Activated CD8-positive, alpha-beta memory T cell treated with anti-CD3 and anti-CD28 coated beads for 36 hours (primary cell): ENCODE measurements around the gene LTF. TPM values are rescaled to one million over a fixed set of nuclear protein-coding genes. Genes with fewer than 3 reads are reported as not detected.
"Not testable (repeated sequence)": the region's sequence is repeated elsewhere in the genome, so short reads cannot be mapped to it uniquely, and the experiment has no call there.

Experiments used
- CTCF ChIA-PET: fragments of 350-600 bp; sonication (Branson Sonifier 250); formaldehyde crosslinking; loops from one replicate; lab custom pipeline; 2021; ENCODE audit warnings: antibody characterized with exemption; lab: Charles Lee
- POLR2A ChIA-PET: fragments of 350-600 bp; sonication (Branson Sonifier 250); formaldehyde crosslinking; loops from one replicate; lab custom pipeline; 2021; ENCODE audit warnings: antibody characterized with exemption; lab: Charles Lee
- total RNA-seq, 2 experiments: library from RNA; stranded (reverse); gene quantifications; one replicate each; pipeline ENCODE4 v1.2.3, GENCODE V29; 2021

LTF gene
- total RNA-seq, 2 experiments from 2014 or later: not detected

- CTCF ChIA-PET: interaction anchor here (1.0 kb wide), 1 partner anchor 43 kb away, joined by 3 read pairs; no protein-coding TSS in a partner anchor
- POLR2A ChIA-PET: not testable (repeated sequence)
These were observed 37.3 kb downstream of the LTF start for GRCh38 chr3:46427404-46427803.

DNA sequence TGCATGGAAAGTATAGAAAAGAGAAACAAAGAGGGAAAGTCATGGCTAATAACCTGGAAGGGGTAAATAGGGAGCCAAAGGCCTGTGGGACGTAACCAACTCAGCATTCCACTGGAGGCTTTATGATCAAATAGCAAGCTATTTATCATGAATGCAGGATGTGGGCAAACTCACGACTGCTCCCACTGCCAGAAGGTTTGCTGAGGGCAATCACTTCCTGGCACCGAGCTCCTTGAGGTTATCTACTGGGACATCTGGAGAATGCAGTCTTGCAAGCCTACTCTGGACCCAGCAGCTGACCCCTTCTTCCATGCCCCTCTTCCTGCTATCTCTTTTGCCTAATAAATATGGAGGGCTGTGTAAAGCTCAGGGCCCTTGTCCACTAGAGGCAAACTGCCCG lies 38.2 kb downstream of the LTF start:
- POLR2A ChIA-PET, CTCF ChIA-PET: not testable (repeated sequence)

DNA sequence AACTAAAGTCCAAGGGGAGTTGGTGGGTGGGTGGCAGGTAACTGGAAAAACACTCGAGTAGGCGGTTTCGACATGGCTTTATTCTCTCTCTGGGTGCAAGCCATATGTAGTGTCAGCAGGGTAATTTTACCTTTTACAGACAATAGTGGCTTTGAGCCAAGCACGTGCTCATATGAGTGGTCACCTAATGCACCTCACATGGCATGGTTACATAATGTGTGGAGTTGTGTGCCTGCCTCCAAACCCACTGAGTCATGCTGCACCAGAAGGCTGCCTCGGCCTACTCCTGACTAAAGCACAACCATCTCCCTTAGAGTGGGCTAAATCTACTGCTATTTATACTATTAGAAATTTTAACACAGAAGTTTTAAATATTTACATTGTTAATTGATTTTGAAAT lies 41.1 kb downstream of the LTF start:
- POLR2A ChIA-PET: no interaction called here
- CTCF ChIA-PET: no interaction called here

DNA sequence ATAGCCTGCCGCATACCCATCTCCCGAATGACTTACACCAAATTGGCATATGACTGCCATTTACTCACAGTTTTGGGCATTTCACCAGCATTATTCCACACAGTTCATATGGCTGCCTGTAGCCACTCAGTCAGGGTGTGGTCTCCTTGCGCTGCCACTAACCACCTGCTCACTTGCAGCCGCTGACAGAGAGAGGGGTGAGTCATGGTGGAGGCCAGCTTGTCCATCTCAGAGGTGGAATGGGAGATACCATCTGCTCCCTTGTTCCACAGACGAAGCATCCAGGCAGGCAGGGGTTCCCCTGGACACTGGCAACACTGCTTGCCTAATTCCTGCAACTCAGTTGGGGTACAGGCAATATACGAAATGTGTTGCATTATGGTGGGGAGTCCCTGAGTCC lies 42.1 kb downstream of the LTF start:
- ChIA-PET POLR2A (no interaction called here), CTCF (no interaction called here)

- ChIA-PET POLR2A (no interaction called here), CTCF (no interaction called here)
These were observed 43.8 kb downstream of the LTF start for GRCh38 chr3:46420931-46421330.

- CTCF ChIA-PET: no interaction called here
- POLR2A ChIA-PET: no interaction called here
These were observed 44.9 kb downstream of the LTF start for GRCh38 chr3:46419816-46420215.

GRCh38 chr3:46417841-46418611 lies 46.7 kb downstream of the LTF start:
- CTCF ChIA-PET: interaction anchor here (1.5 kb wide), 1 partner anchor 328 kb away, joined by 4 read pairs; no protein-coding TSS in a partner anchor
- POLR2A ChIA-PET: no interaction called here

- ChIA-PET CTCF (interaction anchor here (1.5 kb wide), 1 partner anchor 327 kb away, joined by 4 read pairs; no protein-coding TSS in a partner anchor), POLR2A (no interaction called here)
These were observed 47.7 kb downstream of the LTF start for GRCh38 chr3:46416811-46417510.

DNA sequence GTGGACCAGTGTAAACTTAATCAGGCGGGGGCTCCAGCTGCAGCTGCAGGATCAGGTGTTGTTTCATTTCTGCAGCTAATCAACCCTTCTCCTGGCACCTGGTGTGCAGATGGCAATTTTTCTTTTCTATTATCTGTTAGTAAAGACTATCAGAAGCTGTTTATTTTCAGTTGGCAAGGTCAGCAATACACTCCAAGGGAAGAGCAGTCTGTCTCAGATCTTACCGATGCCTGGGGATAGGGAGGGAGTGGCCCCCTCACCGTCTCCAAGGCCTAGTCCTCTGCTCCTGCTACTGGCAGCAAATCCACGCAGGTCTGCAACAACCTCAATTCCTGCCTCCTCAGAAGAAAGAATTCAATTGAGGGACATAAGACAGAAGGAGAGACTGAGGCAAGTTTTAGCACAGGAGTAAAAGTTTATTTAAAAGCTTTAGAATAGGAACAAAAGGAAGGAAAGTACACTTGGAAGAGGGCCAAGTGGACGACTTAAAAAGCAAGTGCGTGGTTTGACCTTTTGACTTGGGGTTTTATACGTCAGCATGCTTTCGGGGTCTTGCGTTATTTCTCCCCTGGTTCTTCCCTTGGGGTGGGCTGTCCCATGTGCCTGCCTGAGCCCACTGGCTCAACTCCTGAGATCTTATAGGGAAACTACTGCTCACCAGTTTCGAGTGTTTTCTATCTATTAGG lies 48.4 kb downstream of the LTF start:
- CTCF ChIA-PET: interaction anchor here (1.5 kb wide), 1 partner anchor 326 kb away, joined by 4 read pairs; no protein-coding TSS in a partner anchor
- POLR2A ChIA-PET: no interaction called here

- POLR2A ChIA-PET: interaction anchor here (0.6 kb wide), 1 partner anchor 174 kb away, joined by 3 read pairs; no protein-coding TSS in a partner anchor
These were observed 50.0 kb downstream of the LTF start for GRCh38 chr3:46414739-46415138.

DNA sequence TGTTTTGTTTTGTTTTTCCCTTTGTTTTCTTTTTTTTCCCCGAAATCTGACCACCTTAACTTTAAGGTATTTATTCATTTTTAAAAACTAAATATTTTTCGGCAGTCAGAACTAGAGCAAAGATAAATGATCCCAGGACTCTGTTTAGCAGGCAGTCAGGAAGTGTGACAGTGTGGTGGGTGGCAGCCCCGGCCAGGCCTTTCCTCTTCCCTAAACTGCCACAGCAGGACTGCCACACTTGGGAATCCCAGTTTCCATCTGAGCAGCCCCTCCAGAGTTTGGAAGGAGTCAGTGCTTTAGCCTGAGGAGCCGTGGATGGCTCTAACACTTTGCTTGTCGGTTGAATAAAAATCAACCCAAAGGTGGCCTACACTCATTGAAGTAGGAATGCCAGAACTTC lies 50.8 kb downstream of the LTF start:
- POLR2A ChIA-PET: no interaction called here
- CTCF ChIA-PET: no interaction called here

More at GRCh38 chr3:46414739-46415138, 50.0 kb downstream of the LTF start:
- CTCF ChIA-PET: no interaction called here

DNA sequence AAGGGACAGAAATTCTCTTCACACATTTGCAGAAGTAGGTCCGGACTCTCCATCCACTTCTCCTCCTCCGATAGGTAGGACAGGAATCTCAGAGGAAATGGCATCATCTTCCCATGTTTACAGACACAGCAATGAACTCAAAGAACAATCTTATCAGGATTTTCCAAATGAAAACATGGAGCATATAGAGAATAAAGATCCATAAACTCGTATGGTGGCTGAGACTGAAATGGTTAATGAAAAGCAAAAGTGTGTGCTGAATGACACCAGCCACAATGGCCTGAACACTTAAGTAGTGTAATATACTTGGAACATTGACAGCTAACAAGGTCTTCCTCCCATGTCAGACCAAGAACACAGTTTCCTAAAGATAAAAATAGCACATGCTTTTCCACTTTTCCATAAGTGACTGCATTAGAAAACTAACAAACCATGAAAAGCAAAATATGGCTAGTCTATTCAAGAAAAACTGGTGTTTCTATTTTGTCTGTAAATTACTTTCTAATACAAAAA lies 51.9 kb downstream of the LTF start:
- ChIA-PET CTCF (no interaction called here), POLR2A (no interaction called here)

GRCh38 chr3:46411271-46411670 lies 53.4 kb downstream of the LTF start:
- ChIA-PET POLR2A (no interaction called here), CTCF (no interaction called here)

DNA sequence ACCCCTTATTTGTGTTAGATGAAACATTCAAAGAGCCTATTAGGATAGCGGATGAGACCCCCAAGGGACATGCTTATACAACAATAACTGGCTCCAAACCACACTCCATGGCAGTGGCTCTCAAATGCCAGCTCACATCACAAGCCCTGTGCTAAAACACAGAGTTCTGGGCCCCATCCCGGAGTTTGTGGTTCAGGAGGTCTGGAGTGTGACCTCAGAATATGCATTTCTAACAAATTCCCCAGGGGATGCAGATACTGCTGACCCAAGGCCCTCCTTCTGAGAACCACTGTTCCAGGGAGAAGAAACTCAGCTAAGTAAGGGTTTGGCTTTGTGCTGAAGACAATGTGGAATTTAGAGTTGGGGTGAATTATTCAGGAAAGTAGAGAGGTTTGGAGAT lies 54.0 kb downstream of the LTF start:
- ChIA-PET POLR2A (no interaction called here), CTCF (no interaction called here)

DNA sequence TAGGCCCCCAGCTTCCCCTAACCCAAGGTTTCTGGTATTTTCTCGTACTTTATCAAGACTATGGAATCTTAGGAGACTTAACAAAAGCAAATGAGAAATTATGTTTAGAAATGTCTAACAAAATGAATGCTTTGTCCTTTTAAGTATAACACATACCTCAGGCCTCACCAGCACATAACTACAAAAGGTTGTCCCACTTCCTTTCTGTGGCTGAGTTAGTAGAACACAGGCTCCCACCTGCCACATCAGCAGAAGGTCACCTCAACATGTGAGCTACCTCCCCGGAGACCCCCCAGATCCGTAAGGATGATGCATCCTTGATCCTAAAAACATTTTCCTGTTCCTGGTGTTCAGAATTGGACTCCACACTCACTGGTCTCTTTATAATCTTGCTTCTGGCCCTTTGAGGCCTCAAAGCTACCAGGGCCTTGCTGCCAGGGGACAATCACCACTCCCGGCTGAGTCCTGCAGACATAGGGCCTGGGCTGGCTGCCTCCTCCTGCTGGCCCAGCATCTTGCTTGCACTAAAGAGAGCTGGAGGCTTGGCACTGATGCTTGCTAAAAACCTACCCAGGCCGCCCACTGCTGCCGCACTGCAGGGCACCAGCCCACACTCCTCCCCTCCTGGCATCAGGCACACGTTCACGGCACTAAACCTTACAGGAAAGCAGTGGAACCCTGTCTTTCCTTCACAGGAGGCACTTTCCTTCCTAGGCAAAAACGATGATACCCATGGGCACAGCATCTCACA lies 54.8 kb downstream of the LTF start:
- ChIA-PET CTCF (interaction anchor here (1.8 kb wide), 1 partner anchor 79 kb away, joined by 5 read pairs; no protein-coding TSS in a partner anchor), POLR2A (no interaction called here)

GRCh38 chr3:46408853-46409252 lies 55.9 kb downstream of the LTF start:
- ChIA-PET POLR2A (no interaction called here), CTCF (interaction anchor here (1.8 kb wide), 1 partner anchor 80 kb away, joined by 5 read pairs; no protein-coding TSS in a partner anchor)

DNA sequence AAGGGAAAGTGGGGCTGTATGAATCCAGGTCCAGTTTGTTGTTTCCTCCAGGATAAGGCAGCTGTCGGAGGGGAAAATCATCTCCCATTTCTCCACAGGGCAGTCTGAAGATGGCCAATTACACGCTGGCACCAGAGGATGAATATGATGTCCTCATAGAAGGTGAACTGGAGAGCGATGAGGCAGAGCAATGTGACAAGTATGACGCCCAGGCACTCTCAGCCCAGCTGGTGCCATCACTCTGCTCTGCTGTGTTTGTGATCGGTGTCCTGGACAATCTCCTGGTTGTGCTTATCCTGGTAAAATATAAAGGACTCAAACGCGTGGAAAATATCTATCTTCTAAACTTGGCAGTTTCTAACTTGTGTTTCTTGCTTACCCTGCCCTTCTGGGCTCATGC lies 56.7 kb downstream of the LTF start:
- ChIA-PET CTCF (interaction anchor here (1.5 to 1.8 kb wide), 4 partner anchors 30 to 222 kb away, joined by 4 to 6 read pairs (median 5); no protein-coding TSS in a partner anchor), POLR2A (no interaction called here)

DNA sequence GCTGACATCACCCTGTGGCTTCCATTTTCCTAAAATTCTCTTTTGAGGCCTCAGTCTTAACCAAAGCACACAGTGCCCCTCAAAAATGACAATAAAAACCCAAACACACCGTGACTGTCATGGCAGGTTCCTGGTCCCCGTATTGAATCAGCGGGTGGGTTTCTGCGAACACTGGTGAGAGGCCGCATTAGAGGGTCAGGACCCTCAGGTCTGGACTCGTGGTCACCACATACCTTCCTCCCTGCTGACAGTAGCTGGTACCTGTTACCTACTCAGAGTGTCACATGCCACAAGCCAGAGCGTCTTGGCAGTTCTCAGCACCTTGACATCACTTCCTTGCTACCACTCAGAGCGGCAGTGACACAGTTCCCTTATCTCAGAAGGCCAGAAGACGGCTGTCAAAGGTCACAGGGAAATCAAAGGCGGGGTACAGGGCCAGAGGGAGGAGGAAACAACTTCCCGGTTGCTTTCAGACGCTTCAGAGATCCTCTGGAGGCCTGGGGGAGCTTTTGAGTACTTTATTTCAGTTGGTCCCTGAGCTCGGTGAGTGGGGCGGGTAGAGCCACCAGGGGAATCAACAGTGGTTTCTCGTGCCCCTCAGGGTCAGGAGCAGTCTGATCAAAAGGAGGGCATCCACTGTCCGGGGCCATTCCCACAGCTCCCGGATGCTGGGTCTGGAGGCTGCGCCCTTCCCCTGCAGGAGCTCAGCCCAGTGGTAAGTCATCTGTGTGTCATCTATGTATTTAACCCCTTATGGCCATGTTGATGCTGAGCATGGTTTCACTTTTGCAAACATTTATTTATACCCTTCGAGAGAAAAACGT lies 57.7 kb downstream of the LTF start, which contains the start of the genes CCR5AS and CCRL2:
CCR5AS (minus strand) TSS at position 279 of the 824 bp plus-strand sequence.
CCRL2 (plus strand) TSS at position 472 of the 824 bp plus-strand sequence. CDS start 821 bp downstream, outside the sequence.
- ChIA-PET POLR2A (interaction anchor here (0.6 kb wide), 1 partner anchor 1431 kb away, joined by 3 read pairs; the partner anchor contains the start of gene ZDHHC3), CTCF (interaction anchor here (0.6 to 1.8 kb wide), 4 partner anchors 29 to 411 kb away, joined by 3 to 6 read pairs (median 4); no protein-coding TSS in a partner anchor)
